KOPT-K1 (cell line): Measurements from ENCODE around the gene FOXP4.

ENCODE experiments used
- H3K27ac ChIP-seq: fragments of 200-600 bp; sonication (generic); 2 replicates; pipeline ENCODE4 v1.5.1; 2016; ENCODE audit warnings: antibody characterized with exemption, mild to moderate bottlenecking, low read depth, low read length; ENCODE audit not compliant: poor library complexity, severe bottlenecking
- H3K36me3 ChIP-seq: fragments of 200-600 bp; sonication (generic); 2 replicates; pipeline ENCODE4 v1.5.1; 2017; ENCODE audit warnings: antibody characterized with exemption, mild to moderate bottlenecking, low read length, moderate library complexity; ENCODE audit not compliant: insufficient read depth
- H3K9me3 ChIP-seq: fragments of 200-600 bp; sonication (generic); 2 replicates; pipeline ENCODE4 v1.5.1; 2017; ENCODE audit warnings: antibody characterized with exemption, low read length, mild to moderate bottlenecking; ENCODE audit not compliant: insufficient read depth, poor library complexity, severe bottlenecking

FOXP4 gene

GRCh38 chr6:41531016-41531415 lies 15.2 kb upstream of the FOXP4 start:
- no peak overlapping the region for H3K27ac ChIP-seq
- H3K36me3 ChIP-seq, result no peaks in the 10 kb centered on the region
- no peaks in the 10 kb centered on the region for H3K9me3 ChIP-seq

- H3K27ac ChIP-seq, result peak overlapping the region; percentile 45
- no peaks in the 10 kb centered on the region for H3K9me3 ChIP-seq
These were observed 14.3 kb upstream of the FOXP4 start for GRCh38 chr6:41531591-41532582.

GRCh38 chr6:41535766-41536165 lies 10.4 kb upstream of the FOXP4 start:
- no peaks in the 10 kb centered on the region for H3K9me3 ChIP-seq
- no peak overlapping the region for H3K27ac ChIP-seq
- H3K36me3 ChIP-seq, result no peaks in the 10 kb centered on the region

More at GRCh38 chr6:41531591-41532582, 14.3 kb upstream of the FOXP4 start:
- H3K36me3 ChIP-seq, result no peaks in the 10 kb centered on the region

- no peak overlapping the region for H3K27ac ChIP-seq
- H3K36me3 ChIP-seq, result no peaks in the 10 kb centered on the region
- no peaks in the 10 kb centered on the region for H3K9me3 ChIP-seq
These were observed 9.1 kb upstream of the FOXP4 start for GRCh38 chr6:41536795-41537758.

- H3K36me3 ChIP-seq, result no peaks in the 10 kb centered on the region
- peak overlapping the region; percentile 26 for H3K27ac ChIP-seq
- H3K9me3 ChIP-seq, result no peaks in the 10 kb centered on the region
These were observed 7.5 kb upstream of the FOXP4 start for GRCh38 chr6:41538556-41539182.

GRCh38 chr6:41539204-41539603 lies 7.0 kb upstream of the FOXP4 start:
- H3K27ac ChIP-seq, result peak overlapping the region; percentile 26
- H3K9me3 ChIP-seq, result no peaks in the 10 kb centered on the region
- no peaks in the 10 kb centered on the region for H3K36me3 ChIP-seq

- Histone ChIP-seq H3K9me3 (no peaks in the 10 kb centered on the region), H3K27ac (no peak overlapping the region), H3K36me3 (no peaks in the 10 kb centered on the region)
These were observed 4.8 kb upstream of the FOXP4 start for GRCh38 chr6:41541364-41541763.

- no peaks in the 10 kb centered on the region for H3K9me3 ChIP-seq
- no peak overlapping the region for H3K27ac ChIP-seq
- H3K36me3 ChIP-seq, result no peaks in the 10 kb centered on the region
These were observed 3.1 kb upstream of the FOXP4 start for GRCh38 chr6:41543087-41543486.

- no peaks in the 10 kb centered on the region for H3K9me3 ChIP-seq
- no peaks in the 10 kb centered on the region for H3K36me3 ChIP-seq
- peak overlapping the region; percentile 74 for H3K27ac ChIP-seq
These were observed 906 bp upstream of the FOXP4 start for GRCh38 chr6:41545247-41545702.

- peak overlapping the region; percentile 56 for H3K27ac ChIP-seq
- H3K36me3 ChIP-seq, result peaks cover 9% of the 10 kb centered on the region; the same call in 1 of the 2 replicates
These were observed 289 bp downstream of the FOXP4 start for GRCh38 chr6:41546475-41546865.

GRCh38 chr6:41546866-41547798 lies 951 bp downstream of the FOXP4 start:
- H3K36me3 ChIP-seq, result peaks cover 16% of the 10 kb centered on the region; the same call in 1 of the 2 replicates
- peak overlapping the region; percentile 56 for H3K27ac ChIP-seq
- H3K9me3 ChIP-seq, result no peaks in the 10 kb centered on the region

More at GRCh38 chr6:41546475-41546865, 289 bp downstream of the FOXP4 start:
- H3K9me3 ChIP-seq, result no peaks in the 10 kb centered on the region

- no peaks in the 10 kb centered on the region for H3K9me3 ChIP-seq
- H3K27ac ChIP-seq, result no peak overlapping the region
- peaks cover 22% of the 10 kb centered on the region; the same call in 1 of the 2 replicates for H3K36me3 ChIP-seq
These were observed 1.6 kb downstream of the FOXP4 start for GRCh38 chr6:41547799-41548097.

- Histone ChIP-seq H3K27ac (no peak overlapping the region), H3K36me3 (peaks cover 25% of the 10 kb centered on the region; the same call in 1 of the 2 replicates), H3K9me3 (no peaks in the 10 kb centered on the region)
These were observed 2.1 kb downstream of the FOXP4 start for GRCh38 chr6:41548098-41548840.
